Measurements from ENCODE around the gene APPL1.

APPL1 gene

GRCh38 chr3:57234613-57235575, 7.4 kb downstream of the APPL1 start:
- DNase-seq (ENCODE audit: low spot score): no peak
- no peak for TF ChIP-seq CTCF (IDR thresholded peaks at IDR 0.05)
- H3K27ac ChIP-seq: no peak overlapping the region
- H3K4me3 ChIP-seq: no peak overlapping the region

GRCh38 chr3:57244946-57245345, 17.4 kb downstream of the APPL1 start:
- H3K27ac ChIP-seq: no peak overlapping the region
- TF ChIP-seq CTCF (IDR thresholded peaks at IDR 0.05): no peak

DNA sequence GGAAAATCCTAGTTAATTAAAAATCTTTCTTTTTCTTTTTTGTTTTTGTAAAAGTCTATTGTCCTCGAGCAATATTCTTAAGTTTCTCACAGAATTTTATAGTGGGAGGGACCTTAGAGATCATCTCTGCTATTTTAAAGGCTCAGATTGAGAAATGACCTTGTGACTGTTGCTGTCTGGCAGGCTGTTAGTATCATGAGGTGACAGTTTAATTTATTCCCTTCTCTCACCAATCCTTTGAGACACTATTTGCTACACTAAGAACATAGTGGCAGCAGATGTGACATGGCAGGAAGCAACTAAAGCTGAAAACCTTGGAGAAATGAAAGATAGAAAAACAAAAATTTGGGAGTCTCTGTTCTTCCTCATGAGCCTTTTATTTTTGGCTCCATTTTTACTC, 24.9 kb downstream of the APPL1 start:
- no peak for TF ChIP-seq CTCF (IDR thresholded peaks at IDR 0.05)
- no peak overlapping the region for H3K4me3 ChIP-seq
- H3K27ac ChIP-seq: no peak overlapping the region
- DNase-seq (ENCODE audit: low spot score): no peak

More at GRCh38 chr3:57244946-57245345, 17.4 kb downstream of the APPL1 start:
- DNase-seq (ENCODE audit: low spot score): no peak
- no peak overlapping the region for H3K4me3 ChIP-seq

DNA sequence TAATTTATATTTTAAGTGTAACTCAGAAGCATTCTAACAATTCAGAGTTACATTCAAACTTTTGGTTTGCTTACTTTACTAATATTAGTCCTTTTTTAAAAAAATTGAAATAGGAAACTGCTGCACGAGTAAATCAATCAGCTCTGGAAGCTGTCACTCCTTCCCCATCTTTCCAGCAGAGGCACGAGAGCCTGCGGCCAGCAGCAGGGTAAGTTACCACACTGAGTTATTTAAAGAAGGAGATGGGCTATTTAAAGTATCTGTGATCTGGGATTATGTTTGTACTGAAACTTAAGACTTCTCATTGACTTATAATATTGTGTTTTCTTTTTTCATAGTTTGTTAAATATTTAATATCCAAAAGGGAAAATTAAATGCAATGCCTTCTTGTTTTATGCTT, 29.3 kb downstream of the APPL1 start:
- DNase-seq (ENCODE audit: low spot score): no peak
- no peak for TF ChIP-seq CTCF (IDR thresholded peaks at IDR 0.05)
- H3K4me3 ChIP-seq: no peak overlapping the region
- H3K27ac ChIP-seq: no peak overlapping the region

DNA sequence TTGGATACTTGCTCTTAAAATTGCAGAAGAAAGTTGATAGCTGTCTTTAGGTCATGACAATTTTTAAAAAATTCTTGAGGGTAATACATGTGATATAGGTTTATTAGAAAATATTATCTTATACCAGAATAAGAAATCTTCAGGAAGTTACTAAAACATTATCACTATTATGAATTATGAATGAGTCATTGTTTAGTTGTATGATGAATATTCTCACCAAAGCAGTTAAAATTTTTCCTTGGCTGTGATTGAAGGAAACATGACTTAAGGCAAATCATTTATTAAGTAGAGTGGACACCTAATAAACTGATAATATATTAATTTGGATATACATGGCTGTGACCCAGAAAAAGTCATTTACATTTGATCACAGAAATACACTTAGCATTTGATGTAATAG, 30.1 kb downstream of the APPL1 start:
- H3K27ac ChIP-seq: no peak overlapping the region
- H3K4me3 ChIP-seq: no peak overlapping the region
- no peak for DNase-seq (ENCODE audit: low spot score)
- no peak for TF ChIP-seq CTCF (IDR thresholded peaks at IDR 0.05)

GRCh38 chr3:57261119-57261518, 33.6 kb downstream of the APPL1 start:
- no peak for TF ChIP-seq CTCF (IDR thresholded peaks at IDR 0.05)
- Histone ChIP-seq H3K27ac (no peak overlapping the region), H3K4me3 (no peak overlapping the region)
- no peak for DNase-seq (ENCODE audit: low spot score)

GRCh38 chr3:57261929-57262328, 34.4 kb downstream of the APPL1 start:
- no peak overlapping the region for H3K4me3 ChIP-seq
- no peak overlapping the region for H3K27ac ChIP-seq
- TF ChIP-seq CTCF (IDR thresholded peaks at IDR 0.05): no peak
- no peak for DNase-seq (ENCODE audit: low spot score)

Measured in coronary artery (tissue), 2 donors.